CD4-positive, alpha-beta T cell treated with Interleukin-4 for 4 hours (primary cell): Measurements from ENCODE around the gene PARVA.

Source experiments
- DNase-seq: peaks from one replicate; pipeline ENCODE4 v3.0.0-alpha.2; 2020

The PARVA gene

GRCh38 chr11:12404436-12404835 lies 27.1 kb downstream of the PARVA start:
- DNase-seq, result no peak

DNA sequence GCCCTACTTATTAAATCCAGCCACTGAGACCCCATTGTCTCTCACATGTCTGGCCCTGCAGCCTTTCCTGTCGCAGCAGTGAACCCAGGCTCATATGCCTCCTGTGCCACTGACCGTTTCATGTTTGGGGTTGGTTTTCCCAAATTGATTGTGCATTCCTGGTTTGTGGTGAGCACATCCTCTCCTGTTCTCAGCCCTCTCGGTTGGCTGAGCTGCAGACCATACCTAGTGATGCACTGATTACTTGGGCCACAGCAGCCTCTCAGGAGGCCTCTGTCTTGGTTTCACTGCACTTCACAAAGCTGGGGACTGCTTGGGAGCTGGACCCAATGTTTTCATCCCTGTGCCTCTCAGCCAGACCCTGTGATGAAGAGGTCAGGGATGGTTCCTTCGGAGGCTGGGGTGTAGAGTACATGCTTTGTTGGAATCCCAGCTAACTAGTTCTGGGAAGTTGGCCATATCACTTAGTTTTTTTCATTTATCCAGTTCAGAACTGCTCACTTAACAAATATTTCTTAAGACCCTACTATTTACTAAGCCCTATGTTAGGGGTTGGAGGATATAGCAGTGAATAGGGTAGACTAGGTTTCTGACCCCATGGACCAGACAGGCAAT lies 30.9 kb downstream of the PARVA start:
- no peak for DNase-seq

GRCh38 chr11:12409621-12410005 lies 32.2 kb downstream of the PARVA start:
- no peak for DNase-seq

DNA sequence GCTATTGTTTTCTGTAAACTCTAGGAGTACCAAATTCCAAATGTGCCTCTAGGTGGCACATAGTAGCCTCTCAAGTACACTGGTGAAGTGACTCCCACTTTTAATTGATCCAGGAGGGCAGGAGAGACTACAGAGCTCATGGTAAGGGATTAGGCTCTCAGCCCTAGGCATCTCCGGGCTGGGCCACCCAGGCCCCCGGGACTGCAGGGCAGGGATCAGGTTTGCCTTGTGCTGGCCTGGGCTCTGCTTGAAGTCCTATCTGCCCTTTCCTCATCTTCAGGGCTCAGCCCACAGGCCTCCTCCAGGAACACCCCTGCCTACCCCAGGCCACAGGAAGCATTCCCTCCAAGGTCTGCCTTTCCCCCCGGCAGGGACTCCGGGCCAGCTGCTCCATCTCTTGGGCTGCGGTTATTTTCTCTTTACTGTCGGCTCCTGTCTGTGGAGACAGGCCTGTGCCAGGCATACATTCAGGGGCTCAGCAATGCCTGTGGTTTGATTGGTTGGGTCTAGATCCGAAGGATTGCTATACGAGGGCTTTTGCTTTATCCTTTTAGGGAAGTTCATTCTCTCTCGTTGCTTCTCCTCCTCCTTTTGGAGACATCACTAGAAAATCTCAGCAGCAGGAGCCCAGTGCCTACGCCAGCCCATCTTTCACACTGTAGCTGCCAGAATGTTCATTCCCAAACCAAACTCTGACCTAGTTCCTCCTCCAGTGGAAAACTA lies 32.8 kb downstream of the PARVA start:
- DNase-seq, result no peak

- no peak for DNase-seq
Observed at GRCh38 chr11:12411393-12411792, 34.0 kb downstream of the PARVA start.

- DNase-seq, result peak; percentile 2
Observed at GRCh38 chr11:12411806-12412727, 34.7 kb downstream of the PARVA start.

DNA sequence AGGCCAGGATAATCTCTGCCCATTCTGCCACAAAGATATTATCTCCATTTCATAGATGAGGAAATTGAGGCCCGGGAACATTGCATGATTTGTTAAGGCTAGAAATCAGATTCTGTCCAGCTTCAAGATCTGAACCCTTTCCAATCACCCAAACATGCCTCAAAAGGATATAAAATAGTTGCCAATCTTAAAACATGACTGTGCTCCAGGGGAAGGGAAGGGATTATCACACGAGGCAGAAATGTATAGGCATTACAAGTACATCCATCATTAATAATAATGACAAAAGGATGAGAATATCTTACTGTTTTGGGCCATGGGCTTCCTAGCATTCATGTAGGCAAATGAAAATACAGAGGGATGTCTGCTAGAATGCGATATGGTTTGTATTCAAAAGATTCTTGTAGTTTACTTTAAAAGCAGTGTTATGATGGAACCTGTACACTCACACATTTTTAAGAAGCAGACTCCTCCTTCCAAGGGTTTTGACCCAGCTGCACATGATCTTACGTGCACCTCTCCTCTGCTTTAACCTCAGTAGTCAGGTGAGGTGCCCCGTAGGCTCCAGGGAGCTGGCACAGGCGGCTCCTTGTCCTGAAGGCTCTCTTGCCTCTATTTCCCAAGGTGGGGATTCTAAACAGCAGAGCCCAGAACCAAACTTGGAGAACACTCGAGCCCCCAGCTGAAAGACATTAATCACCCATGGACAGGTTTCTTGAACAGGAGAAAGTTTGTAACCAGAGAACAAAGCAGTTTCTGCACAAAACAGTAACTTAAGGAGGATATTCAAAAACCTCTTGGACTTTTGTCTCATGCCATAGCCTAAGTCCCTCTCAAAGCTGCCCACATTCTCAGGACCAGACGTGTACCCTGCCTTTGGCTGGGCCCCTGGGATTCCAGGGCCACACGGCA lies 36.0 kb downstream of the PARVA start:
- no peak for DNase-seq

DNA sequence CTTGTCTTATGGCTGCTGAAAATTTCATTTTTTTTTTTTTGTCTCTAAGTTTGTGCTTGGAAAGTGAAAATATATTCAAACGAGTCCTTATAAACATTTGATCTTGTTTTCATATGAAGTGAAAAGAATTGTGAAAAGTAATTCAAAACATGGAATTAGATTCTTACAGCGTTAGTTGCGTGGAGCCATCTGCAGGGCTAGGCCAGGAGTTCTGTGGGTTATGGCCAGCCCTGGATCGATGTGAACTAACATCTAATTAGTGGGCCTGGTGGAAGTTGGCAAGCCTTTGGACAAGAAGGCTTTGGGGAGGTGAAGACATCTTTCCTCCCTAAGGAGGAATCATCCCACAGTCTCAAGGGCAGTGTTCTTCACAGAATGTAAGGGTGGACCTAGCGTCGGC lies 37.2 kb downstream of the PARVA start:
- no peak for DNase-seq

DNA sequence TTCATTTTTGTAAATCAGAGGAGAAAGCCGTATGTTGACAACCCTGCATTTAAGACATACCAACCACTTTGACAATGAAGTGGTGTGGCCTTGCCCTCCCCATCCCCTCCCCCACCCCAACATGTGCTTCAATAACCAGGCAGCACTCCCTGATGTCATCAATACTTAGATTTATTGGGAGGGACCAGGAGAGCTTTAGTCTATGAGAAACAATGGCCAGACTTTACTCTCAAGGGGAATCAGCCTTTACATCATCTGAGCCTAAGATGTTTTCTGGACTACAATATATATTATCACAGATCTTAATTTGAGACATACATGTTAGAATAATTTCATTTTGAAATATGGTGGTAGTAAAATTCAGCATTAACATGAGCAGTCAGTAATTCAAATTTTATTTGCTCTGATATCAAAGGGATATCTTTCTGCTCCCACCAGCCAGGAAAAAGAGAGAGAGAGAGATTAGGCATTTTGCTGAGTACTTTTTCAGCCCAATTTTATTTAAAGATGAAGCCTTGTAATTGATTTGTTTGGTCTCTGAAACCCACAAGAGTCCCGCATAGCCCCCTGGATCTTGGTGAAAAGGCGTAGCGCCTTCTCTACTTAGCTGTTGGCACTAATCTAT lies 38.1 kb downstream of the PARVA start:
- DNase-seq, result no peak

DNA sequence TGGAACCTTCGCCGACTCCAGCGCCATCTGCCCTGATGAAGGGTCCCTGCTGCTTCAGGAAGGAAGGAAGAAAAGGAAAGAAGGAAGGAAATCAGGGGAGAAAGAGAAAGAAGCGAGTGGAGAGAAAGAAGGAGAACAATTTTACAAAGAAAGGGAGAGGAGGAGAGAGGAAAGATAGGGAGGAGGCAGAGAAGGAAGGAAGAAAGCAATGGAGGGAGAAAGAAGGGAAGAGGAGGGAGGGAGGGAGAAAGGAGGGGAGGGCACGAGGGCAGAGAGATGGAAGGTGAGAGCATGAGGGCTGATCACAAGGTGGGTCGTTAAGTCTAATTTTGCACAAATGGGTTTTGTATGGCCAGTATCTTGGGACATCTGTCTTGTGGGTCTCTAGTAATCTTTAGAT lies 39.2 kb downstream of the PARVA start:
- no peak for DNase-seq

GRCh38 chr11:12417691-12418611 lies 40.6 kb downstream of the PARVA start:
- DNase-seq, result no peak

GRCh38 chr11:12420040-12420439 lies 42.7 kb downstream of the PARVA start:
- DNase-seq, result no peak

GRCh38 chr11:12420706-12421105 lies 43.3 kb downstream of the PARVA start:
- DNase-seq, result no peak

DNA sequence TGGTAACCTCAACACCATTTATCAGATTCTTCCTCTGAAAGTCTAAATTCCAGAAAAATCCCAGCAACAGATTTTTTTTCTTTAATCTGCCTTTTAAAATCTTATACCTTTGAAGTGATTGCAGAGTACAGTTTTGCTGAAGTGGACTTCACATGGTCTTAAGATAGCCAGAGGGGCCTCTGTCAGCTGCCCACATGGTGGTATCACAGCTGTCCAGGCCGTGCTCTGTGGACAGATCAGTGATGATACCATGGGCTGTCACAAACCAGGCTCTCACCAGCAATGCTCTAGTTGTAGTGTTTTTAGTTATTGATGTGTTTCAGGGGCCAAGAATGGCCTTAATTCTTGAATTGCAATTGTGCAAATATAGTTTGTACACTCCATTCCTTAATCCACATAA lies 44.0 kb downstream of the PARVA start:
- DNase-seq, result no peak

DNA sequence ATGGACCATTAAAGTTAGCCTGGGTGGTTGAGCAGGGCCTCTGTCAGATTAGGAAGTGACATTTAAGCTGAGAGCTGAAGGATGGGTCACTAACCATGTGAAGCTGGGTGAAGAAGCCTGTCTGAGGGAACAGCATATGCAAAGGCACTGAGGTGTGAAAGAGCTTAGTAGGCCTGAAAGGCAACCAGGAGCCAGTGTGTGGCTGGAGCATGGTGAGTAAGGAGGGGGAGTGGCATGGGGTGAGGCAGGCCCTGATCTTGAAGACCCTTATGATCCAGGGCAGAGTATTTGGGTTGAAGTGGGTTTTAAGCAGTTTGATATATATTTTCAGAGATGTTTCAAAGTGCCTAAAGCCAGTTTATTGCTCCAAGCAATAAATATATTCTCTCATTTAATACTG lies 48.8 kb downstream of the PARVA start:
- no peak for DNase-seq

GRCh38 chr11:12429155-12429554 lies 51.8 kb downstream of the PARVA start:
- DNase-seq, result no peak

DNA sequence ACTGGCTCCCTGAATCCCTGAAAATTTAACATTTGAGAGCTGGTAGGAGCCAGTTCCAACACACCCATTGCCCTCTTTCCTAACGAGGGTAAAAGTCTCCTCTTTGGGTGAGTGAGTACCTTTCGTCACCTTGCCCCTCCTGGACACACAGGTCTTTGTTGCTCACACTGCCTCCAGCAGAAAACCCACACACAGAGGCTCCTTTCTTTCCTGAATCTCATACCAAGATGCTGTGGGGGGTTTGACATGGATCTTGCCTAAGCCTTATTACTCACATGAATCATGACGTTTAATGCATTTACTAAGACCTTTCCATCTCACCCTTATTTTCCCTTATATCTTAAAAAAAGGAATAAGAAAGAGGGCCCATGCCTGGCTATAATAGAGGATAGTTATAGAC lies 53.0 kb downstream of the PARVA start:
- no peak for DNase-seq

GRCh38 chr11:12430954-12431595 lies 53.7 kb downstream of the PARVA start:
- DNase-seq, result no peak

GRCh38 chr11:12432507-12432906 lies 55.1 kb downstream of the PARVA start:
- DNase-seq, result no peak

DNA sequence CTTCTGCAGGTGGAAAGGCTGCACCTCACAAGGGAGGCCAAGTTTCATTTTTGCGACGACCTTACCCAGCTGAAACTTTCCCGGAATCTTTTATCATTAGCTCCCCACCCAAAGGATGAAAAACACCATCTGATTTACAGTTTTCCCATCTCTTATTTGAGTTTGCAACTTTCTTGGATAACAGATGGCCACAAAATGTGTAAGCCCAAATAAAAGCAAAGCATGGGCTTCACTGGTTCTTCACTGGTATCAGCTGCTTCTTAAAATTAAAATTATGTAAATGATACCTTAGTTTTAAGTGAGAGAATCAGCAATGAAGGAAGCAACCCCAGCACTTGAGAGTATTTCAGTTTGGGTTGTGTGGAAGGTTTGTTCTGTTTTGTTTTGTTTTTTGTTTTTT lies 55.8 kb downstream of the PARVA start:
- no peak for DNase-seq
